ENCODE measurements around the gene PNPT1.

PNPT1 gene

GRCh38 chr2:55627915-55628314 lies 65.7 kb downstream of the PNPT1 start:
- Histone ChIP-seq H3K27me3 (ENCODE audit: control insufficient read depth, low read length) (no peaks in the 10 kb centered on the region), H3K9me3 (ENCODE audit: control insufficient read depth, insufficient read depth, low read length) (no peaks in the 10 kb centered on the region), H3K36me3 (ENCODE audit: control insufficient read depth, low read length) (peaks cover 26% of the 10 kb centered on the region), H3K27ac (ENCODE audit: low read depth, low read length) (no peak overlapping the region), H3K79me2 (ENCODE audit: control insufficient read depth, low read length) (peaks cover 53% of the 10 kb centered on the region), H3K4me1 (ENCODE audit: control insufficient read depth, low read length) (peaks cover 2% of the 10 kb centered on the region; the same call in 1 of the 2 replicates), H3K4me3 (ENCODE audit: low read length) (no peak overlapping the region), H3K4me2 (ENCODE audit: low read length) (no peak overlapping the region), H3F3A (ENCODE audit: control insufficient read depth, insufficient read depth) (peaks cover 16% of the 10 kb centered on the region), H4K20me1 (ENCODE audit: control insufficient read depth, insufficient read depth, low read depth, low read length) (0 out of 2 replicates have a peak, but pooled peaks cover 3% of the 10 kb centered on the region), H3K9me2 (replicated peaks; ENCODE audit: control insufficient read depth, low read length) (no peaks in the 10 kb centered on the region)
- no peak for TF ChIP-seq CTCF (IDR thresholded peaks at IDR 0.05; ENCODE audit: low read depth, low read length, poor library complexity, severe bottlenecking)
- no peak for TF ChIP-seq EZH2phosphoT487 (IDR thresholded peaks at IDR 0.05; ENCODE audit: borderline replicate concordance, low read length)

- 0 out of 2 replicates have a peak overlapping the region, but pooled peaks have one; percentile 6 for H3K4me3 ChIP-seq (ENCODE audit: low read length)
- H3K79me2 ChIP-seq (ENCODE audit: control insufficient read depth, low read length): peaks cover 93% of the 10 kb centered on the region
- H3K9me3 ChIP-seq (ENCODE audit: control insufficient read depth, insufficient read depth, low read length): no peaks in the 10 kb centered on the region
- H3K27ac ChIP-seq (ENCODE audit: low read depth, low read length): no peak overlapping the region
- peaks cover 69% of the 10 kb centered on the region for H3K36me3 ChIP-seq (ENCODE audit: control insufficient read depth, low read length)
- peaks cover 21% of the 10 kb centered on the region for H4K20me1 ChIP-seq (ENCODE audit: control insufficient read depth, insufficient read depth, low read depth, low read length)
- no peak for TF ChIP-seq CTCF (IDR thresholded peaks at IDR 0.05; ENCODE audit: low read depth, low read length, poor library complexity, severe bottlenecking)
- TF ChIP-seq EZH2phosphoT487 (IDR thresholded peaks at IDR 0.05; ENCODE audit: borderline replicate concordance, low read length): no peak
- H3K4me2 ChIP-seq (ENCODE audit: low read length): peak overlapping the region; percentile 92; the same call in 1 of the 2 replicates
- no peaks in the 10 kb centered on the region for H3K9me2 ChIP-seq (replicated peaks; ENCODE audit: control insufficient read depth, low read length)
- H3K4me1 ChIP-seq (ENCODE audit: control insufficient read depth, low read length): peaks cover 39% of the 10 kb centered on the region
- H3K27me3 ChIP-seq (ENCODE audit: control insufficient read depth, low read length): no peaks in the 10 kb centered on the region
- H3F3A ChIP-seq (ENCODE audit: control insufficient read depth, insufficient read depth): peaks cover 3% of the 10 kb centered on the region; the same call in 1 of the 2 replicates
Measured at GRCh38 chr2:55621802-55622201, 71.8 kb downstream of the PNPT1 start.

- Histone ChIP-seq H3K27ac (ENCODE audit: low read depth, low read length) (no peak overlapping the region), H4K20me1 (ENCODE audit: control insufficient read depth, insufficient read depth, low read depth, low read length) (peaks cover 31% of the 10 kb centered on the region), H3K4me2 (ENCODE audit: low read length) (peak overlapping the region; percentile 92), H3K4me1 (ENCODE audit: control insufficient read depth, low read length) (peaks cover 45% of the 10 kb centered on the region), H3K36me3 (ENCODE audit: control insufficient read depth, low read length) (peaks cover 69% of the 10 kb centered on the region), H3K9me2 (replicated peaks; ENCODE audit: control insufficient read depth, low read length) (no peaks in the 10 kb centered on the region), H3F3A (ENCODE audit: control insufficient read depth, insufficient read depth) (0 out of 2 replicates have a peak, but pooled peaks cover 3% of the 10 kb centered on the region), H3K27me3 (ENCODE audit: control insufficient read depth, low read length) (no peaks in the 10 kb centered on the region), H3K9me3 (ENCODE audit: control insufficient read depth, insufficient read depth, low read length) (no peaks in the 10 kb centered on the region), H3K79me2 (ENCODE audit: control insufficient read depth, low read length) (peaks cover 93% of the 10 kb centered on the region), H3K4me3 (ENCODE audit: low read length) (peak overlapping the region; percentile 86)
- TF ChIP-seq EZH2phosphoT487 (IDR thresholded peaks at IDR 0.05; ENCODE audit: borderline replicate concordance, low read length): no peak
- TF ChIP-seq CTCF (IDR thresholded peaks at IDR 0.05; ENCODE audit: low read depth, low read length, poor library complexity, severe bottlenecking): peak; percentile 78
Measured at GRCh38 chr2:55620123-55620779, 73.4 kb downstream of the PNPT1 start.

Data from DOHH2 (cell line).